H9 (cell line): ENCODE data around the gene ANKRD11. TPM values are rescaled to one million over a fixed set of nuclear protein-coding genes. Genes with fewer than 3 reads are reported as not detected.

Experiments used
- DNase-seq: peaks from one replicate; pipeline ENCODE4 v3.0.0-alpha.2; 2017
- H2AFZ ChIP-seq: one replicate; pipeline ENCODE4 v1.6.1; 2013; ENCODE audit warnings: mild to moderate bottlenecking, low read length, control low read depth, moderate library complexity
- H2AK5ac ChIP-seq: 2 replicates; pipeline ENCODE4 v1.6.1; 2013; ENCODE audit warnings: low read length, control low read depth, mixed read lengths; ENCODE audit not compliant: insufficient read length
- H2BK120ac ChIP-seq: one replicate; pipeline ENCODE4 v1.6.1; 2013; ENCODE audit warnings: low read depth, mild to moderate bottlenecking, low read length, control low read depth, inconsistent platforms; ENCODE audit not compliant: poor library complexity, severe bottlenecking
- H2BK12ac ChIP-seq: 2 replicates; pipeline ENCODE4 v1.6.1; 2013; ENCODE audit warnings: low read length, control low read depth, mixed read lengths, low read depth; ENCODE audit not compliant: insufficient read length
- H2BK15ac ChIP-seq: 2 replicates; pipeline ENCODE4 v1.6.1; 2013; ENCODE audit warnings: low read depth, low read length, control low read depth
- H2BK20ac ChIP-seq: one replicate; pipeline ENCODE4 v1.6.1; 2013; ENCODE audit warnings: low read depth, mild to moderate bottlenecking, low read length, control low read depth, inconsistent platforms; ENCODE audit not compliant: poor library complexity, severe bottlenecking
- H2BK5ac ChIP-seq: 2 replicates; pipeline ENCODE4 v1.6.1; 2013; ENCODE audit warnings: low read length, control low read depth, mixed read lengths; ENCODE audit not compliant: insufficient read length
- H3K14ac ChIP-seq: 2 replicates; pipeline ENCODE4 v1.6.1; 2013; ENCODE audit warnings: low read length, control low read depth; ENCODE audit not compliant: insufficient read depth
- H3K18ac ChIP-seq: 2 replicates; pipeline ENCODE4 v1.6.1; 2013; ENCODE audit warnings: low read depth, mild to moderate bottlenecking, mixed read lengths, low read length, control low read depth; ENCODE audit not compliant: insufficient read length
- H3K23ac ChIP-seq: 2 replicates; pipeline ENCODE4 v1.6.1; 2013; ENCODE audit warnings: low read length, control low read depth, mixed read lengths, low read depth; ENCODE audit not compliant: insufficient read length
- H3K23me2 ChIP-seq: 2 replicates; pipeline ENCODE4 v1.6.1; 2013; ENCODE audit warnings: low read depth, mild to moderate bottlenecking, mixed read lengths, low read length, control low read depth; ENCODE audit not compliant: insufficient read length, poor library complexity, severe bottlenecking
- H3K27ac ChIP-seq: 2 replicates; pipeline ENCODE4 v1.5.1; 2013; ENCODE audit warnings: low read length, control low read depth, mixed read lengths, low read depth; ENCODE audit not compliant: insufficient read length
- H3K27me3 ChIP-seq: 2 replicates; pipeline ENCODE4 v1.6.1; 2013; ENCODE audit warnings: low read length, control low read depth, inconsistent platforms; ENCODE audit not compliant: insufficient read depth
- H3K4ac ChIP-seq: 2 replicates; pipeline ENCODE4 v1.6.1; 2013; ENCODE audit warnings: low read depth, mild to moderate bottlenecking, control low read depth, inconsistent platforms, low read length, moderate library complexity
- H3K4me1 ChIP-seq: 2 replicates; pipeline ENCODE4 v1.6.1; 2013; ENCODE audit warnings: low read length, control low read depth, inconsistent platforms; ENCODE audit not compliant: insufficient read depth
- H3K4me2 ChIP-seq: 2 replicates; pipeline ENCODE4 v1.6.1; 2013; ENCODE audit warnings: low read length, control low read depth, mixed read lengths; ENCODE audit not compliant: insufficient read length, insufficient read depth
- H3K56ac ChIP-seq: 2 replicates; pipeline ENCODE4 v1.6.1; 2013; ENCODE audit warnings: low read depth, mild to moderate bottlenecking, mixed read lengths, low read length, control low read depth; ENCODE audit not compliant: insufficient read length
- H3K79me1 ChIP-seq: 2 replicates; pipeline ENCODE4 v1.6.1; 2013; ENCODE audit warnings: low read depth, mild to moderate bottlenecking, moderate library complexity, low read length, control low read depth, inconsistent platforms; ENCODE audit not compliant: insufficient read depth, poor library complexity, severe bottlenecking
- H3K79me2 ChIP-seq: 2 replicates; pipeline ENCODE4 v1.6.1; 2013; ENCODE audit warnings: low read length, control low read depth, inconsistent platforms; ENCODE audit not compliant: insufficient read depth
- H3K9ac ChIP-seq: 2 replicates; pipeline ENCODE4 v1.6.1; 2013; ENCODE audit warnings: low read length, control low read depth, mixed read lengths; ENCODE audit not compliant: insufficient read length; ENCODE audit errors: extremely low read depth
- H3K9me3 ChIP-seq: one replicate; pipeline ENCODE4 v1.6.1; 2013; ENCODE audit warnings: low read depth, low read length, inconsistent platforms; ENCODE audit not compliant: control insufficient read depth
- H3T11ph ChIP-seq: one replicate; pipeline ENCODE4 v1.6.1; 2013; ENCODE audit warnings: mild to moderate bottlenecking, low read length, control low read depth, inconsistent platforms
- H4K20me1 ChIP-seq: one replicate; pipeline ENCODE4 v1.6.1; 2013; ENCODE audit not compliant: control insufficient read depth, insufficient read length, insufficient read depth
- H4K5ac ChIP-seq: 2 replicates; pipeline ENCODE4 v1.6.1; 2013; ENCODE audit warnings: low read depth, mild to moderate bottlenecking, mixed read lengths, low read length, control low read depth; ENCODE audit not compliant: insufficient read length
- H4K8ac ChIP-seq: replicated peaks from 2 replicates; pipeline ENCODE4 v1.6.1; 2013; ENCODE audit warnings: low read length, control low read depth, mixed read lengths, low read depth; ENCODE audit not compliant: insufficient read length
- H4K91ac ChIP-seq: 2 replicates; pipeline ENCODE4 v1.6.1; 2013; ENCODE audit warnings: low read depth, mild to moderate bottlenecking, moderate library complexity, mixed read lengths, low read length, control low read depth; ENCODE audit not compliant: insufficient read length
- H3K27ac Mint-ChIP-seq, 3 experiments: 2 replicates in 2 of 3; 3 replicates in 1 of 3; pipeline ENCODE4 v1.8.0; 2020 to 2021; ENCODE audit warnings: mixed read lengths in 3 of 3, mild to moderate bottlenecking in 1 of 3, moderate library complexity in 1 of 3
- H3K27me3 Mint-ChIP-seq: 2 replicates; pipeline ENCODE4 v1.8.0; 2021; ENCODE audit warnings: low read depth, mild to moderate bottlenecking, moderate library complexity, mixed read lengths
- H3K36me3 Mint-ChIP-seq, 3 experiments: 2 replicates in 2 of 3; 3 replicates in 1 of 3; pipeline ENCODE4 v1.8.0; 2020 to 2021; ENCODE audit warnings: low read depth in 3 of 3, mixed read lengths in 3 of 3; ENCODE audit not compliant: insufficient read depth in 1 of 3
- H3K4me1 Mint-ChIP-seq, 2 experiments: 2 replicates each; pipeline ENCODE4 v1.8.0; 2020; ENCODE audit warnings: mixed read lengths in 2 of 2
- H3K4me3 Mint-ChIP-seq, 2 experiments: 2 replicates in 1 of 2; 3 replicates in 1 of 2; pipeline ENCODE4 v1.8.0; 2020 to 2021; ENCODE audit warnings: mild to moderate bottlenecking in 2 of 2, mixed read lengths in 2 of 2, moderate library complexity in 1 of 2
- H3K9me3 Mint-ChIP-seq, 2 experiments: 2 replicates in 1 of 2; 3 replicates in 1 of 2; pipeline ENCODE4 v1.8.0; 2020; ENCODE audit warnings: mild to moderate bottlenecking in 2 of 2, mixed read lengths in 2 of 2, moderate library complexity in 1 of 2
- CTCF ChIP-seq: fragments of 200-600 bp; sonication (generic); conservative IDR thresholded peaks from 3 replicates; pipeline ENCODE4 v1.8.0; 2021; ENCODE audit warnings: antibody characterized with exemption, mild to moderate bottlenecking
- WGBS: extraction: QIAGEN DNeasy Blood & Tissue Kit; methylation state at CpG from one replicate; pipeline ENCODE4 v1.1.7; 2013; ENCODE audit warnings: missing lambda C conversion rate, low lambda C conversion rate, mixed read lengths; ENCODE audit not compliant: insufficient read length; ENCODE audit errors: extremely low coverage; 5-methylcytosine and 5-hydroxymethylcytosine counted together
- total RNA-seq: library from RNA; stranded (reverse); gene quantifications from 2 replicates; pipeline ENCODE4 v1.2.1, GENCODE V29; 2021

The ANKRD11 gene
- total RNA-seq, 1 experiment from 2014 or later: 181 TPM

- WGBS: no CpG with 5 or more reads among the region's 15 CpGs
- no peaks in the 10 kb centered on the region for H3K27me3 Mint-ChIP-seq
- H3K4me1 Mint-ChIP-seq: peaks cover 36 to 51% of the 10 kb centered on the region in 2 experiments
- Histone ChIP-seq H3K79me1 (no peaks in the 10 kb centered on the region), H2AK5ac (no peak overlapping the region), H2BK20ac (no peak overlapping the region), H3K9me3 (no peaks in the 10 kb centered on the region), H3K18ac (no peak overlapping the region), H2AFZ (no peak overlapping the region), H4K91ac (no peak overlapping the region), H3T11ph (no peak overlapping the region), H3K79me2 (peaks cover 59% of the 10 kb centered on the region; the same call in 1 of the 2 replicates), H3K4me2 (no peak overlapping the region), H4K8ac (no peak overlapping the region), H2BK12ac (no peak overlapping the region), H3K23me2 (no peaks in the 10 kb centered on the region), H2BK120ac (no peak overlapping the region), H3K4me1 (peaks cover 2% of the 10 kb centered on the region; the same call in 1 of the 2 replicates), H3K9ac (no peak overlapping the region), H3K23ac (no peak overlapping the region), H4K20me1 (no peaks in the 10 kb centered on the region), H3K14ac (peak overlapping the region; percentile 46; the same call in 1 of the 2 replicates), H4K5ac (no peak overlapping the region), H3K27ac (no peak overlapping the region), H3K27me3 (no peaks in the 10 kb centered on the region), H2BK5ac (no peak overlapping the region), H3K4ac (no peak overlapping the region), H2BK15ac (no peak overlapping the region), H3K56ac (no peak overlapping the region)
- no peak for TF ChIP-seq CTCF
- H3K4me3 Mint-ChIP-seq: no peak overlapping the region
- H3K9me3 Mint-ChIP-seq: no peaks in the 10 kb centered on the region; a peak in 1 of 5 replicates
- peaks cover 0 to 7% (median 0%) of the 10 kb centered on the region in 3 experiments; a peak in 3 of 7 replicates for H3K36me3 Mint-ChIP-seq
- DNase-seq: no peak
- peak overlapping the region; percentile 57 to 89 (median 61); a peak in 4 of 7 replicates for H3K27ac Mint-ChIP-seq
Observed at GRCh38 chr16:89344458-89344834, 145.9 kb downstream of the ANKRD11 start.
